Endothelial cell of umbilical vein (primary cell): Measurements from ENCODE around the gene NSD2. TPM values are rescaled to one million over a fixed set of nuclear protein-coding genes. Genes with fewer than 3 reads are reported as not detected.

Experiments used
- BruUV-seq: library from RNA; stranded (reverse); fragments of 400-500 nt; replicated peaks from 2 replicates; lab custom pipeline; 2021; lab: Mats Ljungman, UMichigan
- CTCF ChIA-PET: fragments of 300-600, 350-600 bp; sonication (Branson Sonifier 250); formaldehyde crosslinking; loops from one replicate; lab custom pipeline; 2021; ENCODE audit warnings: antibody characterized with exemption, inconsistent platforms; lab: Charles Lee
- POLR2A ChIA-PET: fragments of 300-600, 350-600 bp; sonication (Branson Sonifier 250); formaldehyde crosslinking; loops from one replicate; lab custom pipeline; 2021; ENCODE audit warnings: antibody characterized with exemption, inconsistent platforms; lab: Charles Lee
- DNase-seq: peaks from one replicate; pipeline ENCODE4 v3.0.0-alpha.2; 2011; ENCODE audit warnings: low read depth, low spot score
- FAIRE-seq: peaks from 2 replicates; lab custom pipeline; 2011; peaks lifted over from hg19 to GRCh38; lab: Jason Lieb, UNC
- H2AFZ ChIP-seq: 2 replicates; pipeline ENCODE4 v1.6.0; 2012; ENCODE audit warnings: low read depth, low read length, control low read depth, inconsistent platforms
- H3K27ac ChIP-seq: 2 replicates; pipeline ENCODE4 v1.5.1; 2011; ENCODE audit warnings: low read depth, mild to moderate bottlenecking, control low read depth, low read length, moderate library complexity; ENCODE audit not compliant: insufficient read depth
- H3K27me3 ChIP-seq, 2 experiments: 2 replicates each; pipeline versions ENCODE4 v1.6.0 to v1.6.1; 2011; ENCODE audit warnings: low read length in 2 of 2, mixed read lengths in 1 of 2; ENCODE audit not compliant: control insufficient read depth in 2 of 2, insufficient read depth in 2 of 2
- H3K36me3 ChIP-seq, 2 experiments: 2 replicates in 1 of 2; 3 replicates in 1 of 2; pipeline ENCODE4 v1.5.1; 2011; ENCODE audit warnings: low read length in 2 of 2, mild to moderate bottlenecking in 1 of 2, moderate library complexity in 1 of 2; ENCODE audit not compliant: control insufficient read depth in 2 of 2, insufficient read depth in 2 of 2; ENCODE audit errors: extremely low read depth in 1 of 2
- H3K4me1 ChIP-seq: 3 replicates; pipeline ENCODE4 v1.5.1; 2011; ENCODE audit warnings: mild to moderate bottlenecking, low read length; ENCODE audit not compliant: control insufficient read depth, insufficient read depth; ENCODE audit errors: extremely low read depth
- H3K4me2 ChIP-seq: 2 replicates; pipeline ENCODE4 v1.6.1; 2011; ENCODE audit warnings: low read length, control low read depth, mixed read lengths; ENCODE audit not compliant: insufficient read depth
- H3K4me3 ChIP-seq, 3 experiments: fragments of 200-600 bp in 1 of 3; sonication (generic), shearing (Covaris generic) in 1 of 3; replicated peaks in 1 of 3; 2 replicates each; pipeline ENCODE4 v1.5.1; 2011 to 2016; ENCODE audit warnings: control low read depth in 3 of 3, low read length in 3 of 3, mild to moderate bottlenecking in 2 of 3, inconsistent platforms in 1 of 3, low read depth in 1 of 3, moderate library complexity in 1 of 3; ENCODE audit not compliant: insufficient read depth in 1 of 3
- H3K79me2 ChIP-seq: 2 replicates; pipeline ENCODE4 v1.6.0; 2012; ENCODE audit warnings: low read length, inconsistent platforms; ENCODE audit not compliant: control insufficient read depth, insufficient read depth
- H3K9ac ChIP-seq: replicated peaks from 2 replicates; pipeline ENCODE3; 2011; ENCODE audit warnings: low read length, control low read depth; ENCODE audit not compliant: insufficient read depth; ENCODE audit errors: extremely low read depth
- H3K9me1 ChIP-seq: replicated peaks from 3 replicates; pipeline ENCODE4 v1.6.0; 2011; ENCODE audit warnings: mild to moderate bottlenecking, low read length; ENCODE audit not compliant: control insufficient read depth, insufficient read depth; ENCODE audit errors: extremely low read depth
- H3K9me3 ChIP-seq: replicated peaks from 2 replicates; pipeline ENCODE4 v1.5.1; 2012; ENCODE audit warnings: low read length, inconsistent platforms; ENCODE audit not compliant: control insufficient read depth, insufficient read depth
- H4K20me1 ChIP-seq: replicated peaks from 2 replicates; pipeline ENCODE3; 2011; ENCODE audit warnings: mild to moderate bottlenecking, low read length; ENCODE audit not compliant: control insufficient read depth, insufficient read depth; ENCODE audit errors: extremely low read depth
- CTCF ChIP-seq, 2 donors: IDR thresholded peaks; 1 replicate in 1 of 2; 2 replicates in 1 of 2; pipeline ENCODE4 v1.5.1; 2011; ENCODE audit warnings: low read length in 2 of 2, mild to moderate bottlenecking in 2 of 2, moderate library complexity in 2 of 2, control low read depth in 1 of 2, inconsistent platforms in 1 of 2, low read depth in 1 of 2; ENCODE audit not compliant: insufficient read depth in 1 of 2; ENCODE audit errors: extremely low read depth in 1 of 2
- EZH2 ChIP-seq: IDR thresholded peaks from 2 replicates; pipeline ENCODE4 v1.6.1; 2012; ENCODE audit warnings: borderline replicate concordance, low read depth, mild to moderate bottlenecking, moderate library complexity, low read length, inconsistent platforms; ENCODE audit not compliant: severe bottlenecking
- FOS ChIP-seq: IDR thresholded peaks from 2 replicates; pipeline ENCODE4 v1.6.1; 2011; ENCODE audit warnings: mild to moderate bottlenecking, low read length, moderate library complexity, borderline replicate concordance; ENCODE audit not compliant: insufficient read depth
- GATA2 ChIP-seq: IDR thresholded peaks from 2 replicates; pipeline ENCODE4 v1.7.0; 2011; ENCODE audit warnings: low read depth, mild to moderate bottlenecking, moderate library complexity, mixed read lengths, low read length; ENCODE audit not compliant: insufficient read length, insufficient read depth
- JUN ChIP-seq: IDR thresholded peaks from 2 replicates; pipeline ENCODE4 v1.6.1; 2011; ENCODE audit warnings: borderline replicate concordance, low read depth; ENCODE audit not compliant: insufficient read length, insufficient read depth
- MAX ChIP-seq: IDR thresholded peaks from 2 replicates; pipeline ENCODE4 v1.6.1; 2011; ENCODE audit not compliant: insufficient read depth, insufficient read length
- MYC ChIP-seq: IDR thresholded peaks from one replicate; pipeline ENCODE4 v1.6.1; 2011; ENCODE audit warnings: mild to moderate bottlenecking, low read depth, low read length
- POLR2A ChIP-seq: IDR thresholded peaks from 2 replicates; pipeline ENCODE4 v1.6.1; 2012; ENCODE audit warnings: low read depth, mild to moderate bottlenecking, control low read depth, low read length
- POLR2AphosphoS5 ChIP-seq: IDR thresholded peaks from 2 replicates; pipeline ENCODE4 v1.6.1; 2012; ENCODE audit warnings: low read depth, mild to moderate bottlenecking, control low read depth, low read length, moderate library complexity; ENCODE audit not compliant: insufficient read depth
- dilution Hi-C: fragments of 300-500 bp; cut with MboI; formaldehyde crosslinking; loops from one replicate; pipeline ENCODE4 v1.15.0; 2019; ENCODE audit warnings: low sequenced_read_pairs; ENCODE audit not compliant: extremely low pct_ligation_motif_present
- intact Hi-C: fragments of 100-400 bp; cut with micrococcal nuclease; formaldehyde crosslinking; loops from one replicate; pipeline ENCODE4 v1.10.0; 2022
- polyA plus RNA-seq, 4 experiments: library from polyadenylated mRNA; depleted of rRNA in 3 of 4; stranded (reverse) in 3 of 4; unstranded in 1 of 4; fragments of >200 nt; gene quantifications; 2 replicates each; pipeline versions ENCODE4 v1.2.1 to v1.2.3, GENCODE V29; 2011 to 2012; ENCODE audit warnings: missing spikeins in 1 of 4
- total RNA-seq: library from RNA; stranded (reverse); gene quantifications from 2 replicates; pipeline ENCODE4 v1.2.3, GENCODE V29; 2021

The NSD2 gene
- total and polyA plus RNA-seq, 2 donors (not counting 3 experiments of a cell fraction or from before 2014, with no cell fraction given), result 31.3 to 171 TPM

- Histone ChIP-seq H3K4me3 (no peak overlapping the region), H3K27ac (no peak overlapping the region), H3K36me3 (peaks cover 0 to 2% of the 10 kb centered on the region in 2 experiments), H3K27me3 (no peaks in the 10 kb centered on the region), H3K4me2 (no peak overlapping the region), H3K9ac (no peak overlapping the region), H4K20me1 (no peaks in the 10 kb centered on the region), H3K4me1 (peaks cover 17% of the 10 kb centered on the region), H3K9me1 (no peaks in the 10 kb centered on the region), H2AFZ (no peak overlapping the region), H3K9me3 (no peaks in the 10 kb centered on the region), H3K79me2 (peaks cover 65% of the 10 kb centered on the region)
- FAIRE-seq (no peak), DNase-seq (no peak)
- intact Hi-C loops (no loop called here), dilution Hi-C loops (no loop called here)
- CTCF ChIA-PET, result interaction anchor here (1.3 kb wide), 1 partner anchor 58 kb away, joined by 5 read pairs; no protein-coding TSS in a partner anchor
- POLR2A ChIA-PET, result no interaction called here
- no TSS peak for BruUV-seq
- TF ChIP-seq FOS (no peak), MYC (no peak), CTCF (IDR thresholded peaks at IDR 0.05; ENCODE audit: extremely low read depth in 1 of 2, insufficient read depth in 1 of 2, low read depth in 1 of 2, low read length in 2 of 2) (no peak), GATA2 (no peak), MAX (no peak), POLR2AphosphoS5 (no peak), POLR2A (no peak), JUN (no peak), EZH2 (no peak)
Measured at GRCh38 chr4:1852904-1853623, 18.1 kb upstream of the NSD2 start.
